Erythroblast (primary cell): ENCODE measurements around the gene ZC3H18.
"Not testable (repeated sequence)": the region's sequence is repeated elsewhere in the genome, so short reads cannot be mapped to it uniquely, and the experiment has no call there.

Source experiments
- DNase-seq, 2 experiments: peaks; one replicate each; lab custom pipeline; 2025; lab: John Stamatoyannopoulos, UW
- GATA1 ChIP-seq: IDR thresholded peaks from 2 replicates; pipeline ENCODE4 v1.6.1; 2011; ENCODE audit warnings: low read depth, mild to moderate bottlenecking, control low read depth, low read length, moderate library complexity
- POLR2A ChIP-seq: IDR thresholded peaks from 2 replicates; pipeline ENCODE4 v1.6.1; 2011; ENCODE audit warnings: mild to moderate bottlenecking, low read length

ZC3H18 gene

GRCh38 chr16:88662222-88662842, 92.1 kb downstream of the ZC3H18 start:
- peak in 1 of 2 experiments; percentile 45 for DNase-seq
- no peak for TF ChIP-seq GATA1
- no peak for TF ChIP-seq POLR2A

- TF ChIP-seq GATA1 = no peak
- TF ChIP-seq POLR2A = peak; percentile 94
- peak; percentile 99 for DNase-seq
These were observed 92.8 kb downstream of the ZC3H18 start, which contains the start of gene MVD for GRCh38 chr16:88662843-88663606. TSS of gene MVD (minus strand) at chr16:88663091. CDS start at chr16:88663080, 11 bp downstream.

- DNase-seq = no peak
- TF ChIP-seq GATA1 = no peak
- TF ChIP-seq POLR2A = no peak
These were observed 94.9 kb downstream of the ZC3H18 start for GRCh38 chr16:88665148-88665547.

DNA sequence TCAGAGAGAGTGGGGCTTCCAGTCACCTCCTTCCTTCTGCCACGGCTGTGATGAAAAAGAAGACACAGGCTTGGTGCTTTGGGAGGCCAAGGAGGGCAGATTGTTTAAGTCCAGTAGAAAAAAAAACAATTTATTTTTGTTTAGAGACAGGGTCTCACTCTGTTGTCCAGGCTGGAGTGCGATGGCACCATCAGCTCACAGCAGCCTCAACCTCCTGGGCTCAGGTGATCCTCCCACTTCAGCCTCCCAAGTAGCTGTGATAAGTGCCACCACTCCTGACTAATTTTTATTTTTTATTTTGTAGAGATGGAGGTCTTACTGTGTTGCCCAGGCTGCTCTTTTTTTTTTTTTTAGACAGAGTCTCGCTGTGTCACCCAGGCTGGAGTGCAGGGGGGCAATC, 95.4 kb downstream of the ZC3H18 start:
- no peak for TF ChIP-seq GATA1
- TF ChIP-seq POLR2A = no peak
- DNase-seq = no peak

- no peak for TF ChIP-seq GATA1
- no peak for TF ChIP-seq POLR2A
- no peak for DNase-seq
These were observed 97.3 kb downstream of the ZC3H18 start for GRCh38 chr16:88667461-88667860.

GRCh38 chr16:88669493-88669892, 99.3 kb downstream of the ZC3H18 start:
- DNase-seq = not testable (repeated sequence)

DNA sequence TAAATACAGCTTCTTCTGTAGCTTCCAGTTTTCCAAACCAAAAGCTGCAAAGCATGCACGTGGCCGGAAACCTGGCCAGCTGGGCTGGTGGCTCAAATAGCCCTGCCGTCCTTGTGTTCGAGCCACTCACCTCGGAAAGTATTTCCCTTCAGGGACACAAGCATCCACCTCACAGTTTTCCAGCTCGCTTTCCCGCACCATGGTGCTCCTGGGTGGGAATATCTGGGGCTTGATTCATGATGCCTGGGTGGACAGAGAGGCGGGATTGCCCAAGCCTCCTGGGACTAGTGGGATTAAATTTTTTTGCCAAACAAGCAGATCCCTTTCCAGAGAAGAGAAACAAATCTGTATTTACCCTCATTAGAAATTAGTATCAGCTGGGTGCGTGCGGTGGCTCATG, 99.8 kb downstream of the ZC3H18 start:
- TF ChIP-seq GATA1 (no peak), POLR2A (no peak)
- no peak for DNase-seq

DNA sequence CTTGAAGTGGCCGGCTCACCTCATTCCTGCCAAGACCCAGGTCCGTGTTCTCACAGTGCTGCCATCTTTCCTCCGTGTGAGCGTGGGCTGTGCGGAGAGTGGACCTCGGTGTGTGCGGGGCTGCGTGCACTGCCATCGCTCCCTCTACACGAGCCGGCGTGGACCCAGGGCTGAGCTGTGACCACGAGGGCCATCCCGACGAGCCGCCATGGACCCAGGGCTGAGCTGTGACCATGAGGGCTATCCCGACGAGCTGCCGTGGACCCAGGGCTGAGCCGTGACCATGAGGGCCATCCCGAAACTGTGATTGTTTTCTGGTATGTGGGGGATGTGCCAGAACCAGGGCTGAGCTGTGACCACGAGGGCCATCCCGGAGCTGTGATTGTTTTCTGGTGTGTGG, 101.6 kb downstream of the ZC3H18 start:
- no peak for TF ChIP-seq POLR2A
- no peak for TF ChIP-seq GATA1
- DNase-seq = no peak

DNA sequence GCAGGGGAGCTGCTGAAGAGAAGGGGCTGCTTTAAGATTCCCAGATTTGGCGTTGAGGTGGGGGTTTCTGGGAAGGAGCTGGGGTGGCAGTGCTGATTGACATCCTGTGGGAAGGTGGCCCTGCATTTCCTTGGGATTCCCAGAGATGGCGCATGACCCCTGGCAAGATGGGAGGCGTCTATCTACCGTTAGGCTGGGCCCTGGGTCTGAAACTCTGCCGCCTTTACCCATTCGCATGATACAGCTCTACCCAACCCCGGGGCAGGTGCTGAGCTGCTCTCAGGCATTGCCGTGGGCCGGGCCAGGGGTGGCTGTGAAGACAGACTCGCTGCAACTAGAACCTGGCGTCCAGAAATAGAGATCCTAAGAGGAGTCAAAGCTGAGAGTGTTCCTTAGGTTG, 102.6 kb downstream of the ZC3H18 start:
- no peak for DNase-seq
- TF ChIP-seq GATA1 (no peak), POLR2A (no peak)

- TF ChIP-seq POLR2A = no peak
- TF ChIP-seq GATA1 = no peak
- DNase-seq = no peak
These were observed 103.6 kb downstream of the ZC3H18 start for GRCh38 chr16:88673716-88674379.

- DNase-seq = no peak
- no peak for TF ChIP-seq GATA1
- TF ChIP-seq POLR2A = no peak
These were observed 106.5 kb downstream of the ZC3H18 start for GRCh38 chr16:88676502-88677242.

GRCh38 chr16:88677721-88678120, 107.5 kb downstream of the ZC3H18 start:
- no peak for DNase-seq
- TF ChIP-seq GATA1 = no peak

GRCh38 chr16:88678224-88678979, 108.2 kb downstream of the ZC3H18 start:
- DNase-seq = no peak
- TF ChIP-seq POLR2A (no peak), GATA1 (no peak)
